GM23338 (cell line): ENCODE measurements around the gene CROCC2. TPM values are rescaled to one million over a fixed set of nuclear protein-coding genes. Genes with fewer than 3 reads are reported as not detected.

Source experiments
- CREB1 ChIP-seq: fragments of 250-450 bp; sonication (Bioruptor Pico); IDR thresholded peaks from 2 replicates; pipeline ENCODE4 v1.5.0; 2020; ENCODE audit warnings: low read depth, mild to moderate bottlenecking, moderate library complexity
- EZH2 ChIP-seq: fragments of 200-600 bp; sonication (generic); IDR thresholded peaks from one replicate; pipeline ENCODE4 v1.8.0; 2017; ENCODE audit warnings: antibody characterized with exemption, mild to moderate bottlenecking, low read depth; ENCODE audit not compliant: unreplicated experiment
- EZH2phosphoT487 ChIP-seq: fragments of 200-600 bp; sonication (generic); IDR thresholded peaks from one replicate; pipeline ENCODE4 v1.8.1; 2018; ENCODE audit warnings: antibody characterized with exemption; ENCODE audit not compliant: unreplicated experiment
- JUNB ChIP-seq: IDR thresholded peaks from one replicate; pipeline ENCODE4 v1.6.1; 2016; ENCODE audit warnings: antibody characterized with exemption; ENCODE audit not compliant: unreplicated experiment
- NANOG ChIP-seq: IDR thresholded peaks from 2 replicates; pipeline ENCODE4 v1.6.1; 2016; ENCODE audit warnings: antibody characterized with exemption, borderline replicate concordance
- STAT1 ChIP-seq: IDR thresholded peaks from one replicate; pipeline ENCODE4 v1.6.1; 2016; ENCODE audit warnings: antibody characterized with exemption; ENCODE audit not compliant: unreplicated experiment
- ZNF331 ChIP-seq: fragments of 250-450 bp; sonication (Bioruptor Pico); IDR thresholded peaks from 2 replicates; pipeline ENCODE4 v1.5.0; 2020; ENCODE audit warnings: low read depth, mild to moderate bottlenecking, moderate library complexity
- ZNF462 ChIP-seq: fragments of 250-450 bp; sonication (Bioruptor Pico); IDR thresholded peaks from 2 replicates; pipeline ENCODE4 v1.5.0; 2020; ENCODE audit warnings: mild to moderate bottlenecking, moderate library complexity
- polyA plus RNA-seq: library from polyadenylated mRNA; unstranded; fragments of >200 nt; fragmentation: Nextera tagmentation; extraction: Ambion mirVana; gene quantifications from 2 replicates; pipeline ENCODE4 v1.2.1, GENCODE V29; 2016
- total RNA-seq: library from RNA; depleted of rRNA; stranded (reverse); fragments of >200 nt; shearing (Covaris generic); gene quantifications from 2 replicates; pipeline ENCODE4 v1.2.3, GENCODE V29; 2014
- TF ChIP-seq, protein P1 (sequence below), 2 experiments: fragments of 200-600 bp in 1 of 2; sonication (generic) in 1 of 2; conservative IDR thresholded peaks; 2 replicates each; pipeline versions ENCODE4 v1.5.1 to v1.6.1; 2016 to 2017; ENCODE audit warnings: antibody characterized with exemption in 2 of 2, low read depth in 2 of 2, mild to moderate bottlenecking in 2 of 2, moderate library complexity in 1 of 2

CROCC2 gene
- total and polyA plus RNA-seq, 2 experiments from 2014 or later, result not detected

GRCh38 chr2:240869109-240869955, 36.8 kb upstream of the CROCC2 start (continued):
- TF ChIP-seq ZNF462 (CRISPR knock-in tag) (no peak), NANOG (no peak), EZH2 (no peak), JUNB (no peak), EZH2phosphoT487 (no peak), CREB1 (CRISPR knock-in tag) (no peak), STAT1 (no peak), ZNF331 (CRISPR knock-in tag) (no peak)
- TF ChIP-seq, protein P1, sequence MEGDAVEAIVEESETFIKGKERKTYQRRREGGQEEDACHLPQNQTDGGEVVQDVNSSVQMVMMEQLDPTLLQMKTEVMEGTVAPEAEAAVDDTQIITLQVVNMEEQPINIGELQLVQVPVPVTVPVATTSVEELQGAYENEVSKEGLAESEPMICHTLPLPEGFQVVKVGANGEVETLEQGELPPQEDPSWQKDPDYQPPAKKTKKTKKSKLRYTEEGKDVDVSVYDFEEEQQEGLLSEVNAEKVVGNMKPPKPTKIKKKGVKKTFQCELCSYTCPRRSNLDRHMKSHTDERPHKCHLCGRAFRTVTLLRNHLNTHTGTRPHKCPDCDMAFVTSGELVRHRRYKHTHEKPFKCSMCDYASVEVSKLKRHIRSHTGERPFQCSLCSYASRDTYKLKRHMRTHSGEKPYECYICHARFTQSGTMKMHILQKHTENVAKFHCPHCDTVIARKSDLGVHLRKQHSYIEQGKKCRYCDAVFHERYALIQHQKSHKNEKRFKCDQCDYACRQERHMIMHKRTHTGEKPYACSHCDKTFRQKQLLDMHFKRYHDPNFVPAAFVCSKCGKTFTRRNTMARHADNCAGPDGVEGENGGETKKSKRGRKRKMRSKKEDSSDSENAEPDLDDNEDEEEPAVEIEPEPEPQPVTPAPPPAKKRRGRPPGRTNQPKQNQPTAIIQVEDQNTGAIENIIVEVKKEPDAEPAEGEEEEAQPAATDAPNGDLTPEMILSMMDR (conservative IDR thresholded peaks at IDR 0.05; ENCODE audit: low read depth in 2 of 2), result no peak
